HepG2 (cell line): ENCODE data around the gene PSMC2. TPM values are rescaled to one million over a fixed set of nuclear protein-coding genes. Genes with fewer than 3 reads are reported as not detected.
A peak's percentile ranks its signal among the peaks of the same experiment; 100 is the strongest.

Experiments
- AGO1 ChIP-seq: fragments of 200-400 bp; formaldehyde crosslinking; IDR thresholded peaks from 2 replicates; pipeline ENCODE4 v1.6.1; 2017; ENCODE audit warnings: mild to moderate bottlenecking, low read depth, low read length, moderate library complexity; ENCODE audit not compliant: poor library complexity, severe bottlenecking
- HES4 ChIP-seq: sonication (generic); formaldehyde crosslinking; IDR thresholded peaks from 2 replicates; pipeline ENCODE4 v1.9.0; 2021; ENCODE audit warnings: mild to moderate bottlenecking, missing genetic modification reagents, borderline replicate concordance
- HNRNPH1 ChIP-seq: fragments of 200-400 bp; formaldehyde crosslinking; optimal IDR thresholded peaks from 2 replicates; pipeline ENCODE3; 2017; ENCODE audit warnings: mild to moderate bottlenecking, low read depth, low read length
- JUNB ChIP-seq: sonication (generic); formaldehyde crosslinking; IDR thresholded peaks from 2 replicates; pipeline ENCODE4 v1.8.0; 2022; ENCODE audit warnings: missing genetic modification reagents, mild to moderate bottlenecking, borderline replicate concordance
- JUND ChIP-seq: sonication (generic); formaldehyde crosslinking; IDR thresholded peaks from 2 replicates; pipeline ENCODE4 v1.8.0; 2022; ENCODE audit warnings: mild to moderate bottlenecking, missing genetic modification reagents
- KLF12 ChIP-seq: sonication (generic); formaldehyde crosslinking; IDR thresholded peaks from 2 replicates; pipeline ENCODE4 v1.4.0; 2020; ENCODE audit warnings: missing genetic modification reagents, borderline replicate concordance
- TARDBP ChIP-seq: sonication (generic); formaldehyde crosslinking; IDR thresholded peaks from 2 replicates; pipeline ENCODE4 v1.8.0; 2022; ENCODE audit warnings: mild to moderate bottlenecking, missing genetic modification reagents
- TCF7 ChIP-seq: sonication (generic); IDR thresholded peaks from 2 replicates; pipeline ENCODE4 v1.6.1; 2016; ENCODE audit warnings: antibody characterized with exemption, low read depth
- TRIM24 ChIP-seq: sonication (generic); formaldehyde crosslinking; IDR thresholded peaks from 2 replicates; pipeline ENCODE4 v1.8.0; 2022; ENCODE audit warnings: mild to moderate bottlenecking, missing genetic modification reagents
- ZNF205 ChIP-seq: IDR thresholded peaks from 2 replicates; pipeline ENCODE4 v1.6.1; 2018; ENCODE audit warnings: missing biosample characterization, missing genetic modification reagents
- ZNF703 ChIP-seq: sonication (generic); formaldehyde crosslinking; IDR thresholded peaks from 2 replicates; pipeline ENCODE4 v1.5.1; 2020; ENCODE audit warnings: missing genetic modification reagents, mild to moderate bottlenecking, moderate library complexity, borderline replicate concordance
- polyA plus RNA-seq, 8 experiments: library from polyadenylated mRNA; depleted of rRNA in 3 of 8; stranded (reverse) in 7 of 8; unstranded in 1 of 8; fragments of >200 nt; fragmentation: Illumina TruSeq in 4 of 8; extraction: Trizol in 4 of 8; gene quantifications; 2 replicates each; pipeline versions ENCODE4 v1.2.1 to v1.2.3, GENCODE V29; 2011 to 2016; ENCODE audit warnings: low read depth in 4 of 8, missing spikeins in 1 of 8, mixed read lengths in 1 of 8; ENCODE audit not compliant: insufficient read depth in 1 of 8
- total RNA-seq, 5 experiments: library from RNA; depleted of rRNA; stranded (reverse); fragments of >200 nt; fragmentation: Illumina TruSeq; extraction: Trizol; gene quantifications; 2 replicates each; pipeline ENCODE4 v1.2.3, GENCODE V29; 2016; ENCODE audit warnings: low read depth in 1 of 5
- TF ChIP-seq, protein P1 (sequence below): sonication (generic); formaldehyde crosslinking; IDR thresholded peaks from 2 replicates; pipeline ENCODE4 v1.4.0; 2020; ENCODE audit warnings: missing genetic modification reagents
- TF ChIP-seq, protein P2 (sequence below): IDR thresholded peaks from 2 replicates; pipeline ENCODE4 v1.6.1; 2016; ENCODE audit warnings: mild to moderate bottlenecking, missing biosample characterization, missing genetic modification reagents
- TF ChIP-seq, protein P3 (sequence below): sonication (generic); formaldehyde crosslinking; IDR thresholded peaks from 2 replicates; pipeline ENCODE4 v1.4.0; 2020; ENCODE audit warnings: low read depth, mild to moderate bottlenecking, missing genetic modification reagents
- TF ChIP-seq, protein P4 (sequence below): sonication (generic); formaldehyde crosslinking; IDR thresholded peaks from 2 replicates; pipeline ENCODE4 v1.5.0; 2020; ENCODE audit warnings: mild to moderate bottlenecking, missing genetic modification reagents
- TF ChIP-seq, protein P5 (sequence below): sonication (generic); formaldehyde crosslinking; IDR thresholded peaks from 2 replicates; pipeline ENCODE4 v1.4.0; 2020; ENCODE audit warnings: missing genetic modification reagents, mild to moderate bottlenecking, borderline replicate concordance

The PSMC2 gene
- total and polyA plus RNA-seq, 2 of the 13 experiments (the other 11 are each of a cell fraction or from before 2014, with no cell fraction given) = 89.9 to 181 TPM

DNA sequence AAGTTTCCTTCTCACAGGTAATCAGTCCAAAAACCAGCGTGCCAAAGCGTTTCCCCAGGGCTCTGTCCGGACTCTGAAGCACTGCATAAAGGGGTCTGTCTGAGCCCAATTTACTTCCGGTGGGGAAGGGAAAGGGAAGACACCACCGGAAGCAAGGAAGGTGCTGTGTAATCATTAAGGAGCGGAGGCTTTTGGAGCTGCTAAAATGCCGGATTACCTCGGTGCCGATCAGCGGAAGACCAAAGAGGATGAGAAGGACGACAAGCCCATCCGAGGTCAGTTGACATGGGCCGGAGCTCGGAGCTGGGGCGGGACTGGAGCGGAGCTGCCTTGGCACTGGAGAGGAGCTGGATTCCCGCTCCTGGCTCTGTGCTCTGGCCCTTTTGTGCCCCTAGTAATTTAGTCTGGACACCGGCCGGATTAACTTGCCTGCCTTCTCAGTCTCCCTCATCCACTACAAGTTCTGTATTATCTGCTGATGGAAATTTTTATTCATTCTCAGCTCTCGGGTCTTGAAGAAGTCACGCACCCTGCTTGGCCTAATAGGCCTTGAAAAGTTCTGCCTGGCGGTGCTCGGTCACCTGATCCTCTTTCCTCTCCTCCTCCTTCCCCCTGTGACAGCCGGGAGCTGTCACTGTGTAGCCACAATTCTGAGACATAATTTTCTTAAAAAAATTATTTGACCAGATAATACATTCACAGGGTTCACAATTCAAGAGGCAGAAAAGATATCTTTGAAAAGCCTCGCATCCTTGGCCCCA is at the start of gene PSMC2 (continued):
- TF ChIP-seq, protein P1, sequence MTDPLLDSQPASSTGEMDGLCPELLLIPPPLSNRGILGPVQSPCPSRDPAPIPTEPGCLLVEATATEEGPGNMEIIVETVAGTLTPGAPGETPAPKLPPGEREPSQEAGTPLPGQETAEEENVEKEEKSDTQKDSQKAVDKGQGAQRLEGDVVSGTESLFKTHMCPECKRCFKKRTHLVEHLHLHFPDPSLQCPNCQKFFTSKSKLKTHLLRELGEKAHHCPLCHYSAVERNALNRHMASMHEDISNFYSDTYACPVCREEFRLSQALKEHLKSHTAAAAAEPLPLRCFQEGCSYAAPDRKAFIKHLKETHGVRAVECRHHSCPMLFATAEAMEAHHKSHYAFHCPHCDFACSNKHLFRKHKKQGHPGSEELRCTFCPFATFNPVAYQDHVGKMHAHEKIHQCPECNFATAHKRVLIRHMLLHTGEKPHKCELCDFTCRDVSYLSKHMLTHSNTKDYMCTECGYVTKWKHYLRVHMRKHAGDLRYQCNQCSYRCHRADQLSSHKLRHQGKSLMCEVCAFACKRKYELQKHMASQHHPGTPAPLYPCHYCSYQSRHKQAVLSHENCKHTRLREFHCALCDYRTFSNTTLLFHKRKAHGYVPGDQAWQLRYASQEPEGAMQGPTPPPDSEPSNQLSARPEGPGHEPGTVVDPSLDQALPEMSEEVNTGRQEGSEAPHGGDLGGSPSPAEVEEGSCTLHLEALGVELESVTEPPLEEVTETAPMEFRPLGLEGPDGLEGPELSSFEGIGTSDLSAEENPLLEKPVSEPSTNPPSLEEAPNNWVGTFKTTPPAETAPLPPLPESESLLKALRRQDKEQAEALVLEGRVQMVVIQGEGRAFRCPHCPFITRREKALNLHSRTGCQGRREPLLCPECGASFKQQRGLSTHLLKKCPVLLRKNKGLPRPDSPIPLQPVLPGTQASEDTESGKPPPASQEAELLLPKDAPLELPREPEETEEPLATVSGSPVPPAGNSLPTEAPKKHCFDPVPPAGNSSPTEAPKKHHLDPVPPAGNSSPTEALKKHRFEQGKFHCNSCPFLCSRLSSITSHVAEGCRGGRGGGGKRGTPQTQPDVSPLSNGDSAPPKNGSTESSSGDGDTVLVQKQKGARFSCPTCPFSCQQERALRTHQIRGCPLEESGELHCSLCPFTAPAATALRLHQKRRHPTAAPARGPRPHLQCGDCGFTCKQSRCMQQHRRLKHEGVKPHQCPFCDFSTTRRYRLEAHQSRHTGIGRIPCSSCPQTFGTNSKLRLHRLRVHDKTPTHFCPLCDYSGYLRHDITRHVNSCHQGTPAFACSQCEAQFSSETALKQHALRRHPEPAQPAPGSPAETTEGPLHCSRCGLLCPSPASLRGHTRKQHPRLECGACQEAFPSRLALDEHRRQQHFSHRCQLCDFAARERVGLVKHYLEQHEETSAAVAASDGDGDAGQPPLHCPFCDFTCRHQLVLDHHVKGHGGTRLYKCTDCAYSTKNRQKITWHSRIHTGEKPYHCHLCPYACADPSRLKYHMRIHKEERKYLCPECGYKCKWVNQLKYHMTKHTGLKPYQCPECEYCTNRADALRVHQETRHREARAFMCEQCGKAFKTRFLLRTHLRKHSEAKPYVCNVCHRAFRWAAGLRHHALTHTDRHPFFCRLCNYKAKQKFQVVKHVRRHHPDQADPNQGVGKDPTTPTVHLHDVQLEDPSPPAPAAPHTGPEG (CRISPR knock-in tag) = peak; percentile 43; the same call in 1 of the 2 replicates
- TF ChIP-seq, protein P2, sequence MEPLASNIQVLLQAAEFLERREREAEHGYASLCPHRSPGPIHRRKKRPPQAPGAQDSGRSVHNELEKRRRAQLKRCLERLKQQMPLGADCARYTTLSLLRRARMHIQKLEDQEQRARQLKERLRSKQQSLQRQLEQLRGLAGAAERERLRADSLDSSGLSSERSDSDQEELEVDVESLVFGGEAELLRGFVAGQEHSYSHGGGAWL (CRISPR knock-in tag) = peak; percentile 66
- TF ChIP-seq, protein P3, sequence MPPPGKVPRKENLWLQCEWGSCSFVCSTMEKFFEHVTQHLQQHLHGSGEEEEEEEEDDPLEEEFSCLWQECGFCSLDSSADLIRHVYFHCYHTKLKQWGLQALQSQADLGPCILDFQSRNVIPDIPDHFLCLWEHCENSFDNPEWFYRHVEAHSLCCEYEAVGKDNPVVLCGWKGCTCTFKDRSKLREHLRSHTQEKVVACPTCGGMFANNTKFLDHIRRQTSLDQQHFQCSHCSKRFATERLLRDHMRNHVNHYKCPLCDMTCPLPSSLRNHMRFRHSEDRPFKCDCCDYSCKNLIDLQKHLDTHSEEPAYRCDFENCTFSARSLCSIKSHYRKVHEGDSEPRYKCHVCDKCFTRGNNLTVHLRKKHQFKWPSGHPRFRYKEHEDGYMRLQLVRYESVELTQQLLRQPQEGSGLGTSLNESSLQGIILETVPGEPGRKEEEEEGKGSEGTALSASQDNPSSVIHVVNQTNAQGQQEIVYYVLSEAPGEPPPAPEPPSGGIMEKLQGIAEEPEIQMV (CRISPR knock-in tag) = no peak
- TF ChIP-seq ZNF703 (CRISPR knock-in tag) (no peak), TARDBP (CRISPR knock-in tag) (no peak), HNRNPH1 (no peak), TCF7 (no peak), KLF12 (CRISPR knock-in tag) (no peak), JUND (CRISPR knock-in tag) (no peak), ZNF205 (peak; percentile 61; the same call in 1 of the 2 replicates), HES4 (CRISPR knock-in tag) (peak; percentile 47; the same call in 1 of the 2 replicates), TRIM24 (CRISPR knock-in tag) (no peak), JUNB (CRISPR knock-in tag) (no peak), AGO1 (no peak)
- TF ChIP-seq, protein P4, sequence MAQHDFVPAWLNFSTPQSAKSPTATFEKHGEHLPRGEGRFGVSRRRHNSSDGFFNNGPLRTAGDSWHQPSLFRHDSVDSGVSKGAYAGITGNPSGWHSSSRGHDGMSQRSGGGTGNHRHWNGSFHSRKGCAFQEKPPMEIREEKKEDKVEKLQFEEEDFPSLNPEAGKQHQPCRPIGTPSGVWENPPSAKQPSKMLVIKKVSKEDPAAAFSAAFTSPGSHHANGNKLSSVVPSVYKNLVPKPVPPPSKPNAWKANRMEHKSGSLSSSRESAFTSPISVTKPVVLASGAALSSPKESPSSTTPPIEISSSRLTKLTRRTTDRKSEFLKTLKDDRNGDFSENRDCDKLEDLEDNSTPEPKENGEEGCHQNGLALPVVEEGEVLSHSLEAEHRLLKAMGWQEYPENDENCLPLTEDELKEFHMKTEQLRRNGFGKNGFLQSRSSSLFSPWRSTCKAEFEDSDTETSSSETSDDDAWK (CRISPR knock-in tag) = no peak
- TF ChIP-seq, protein P5, sequence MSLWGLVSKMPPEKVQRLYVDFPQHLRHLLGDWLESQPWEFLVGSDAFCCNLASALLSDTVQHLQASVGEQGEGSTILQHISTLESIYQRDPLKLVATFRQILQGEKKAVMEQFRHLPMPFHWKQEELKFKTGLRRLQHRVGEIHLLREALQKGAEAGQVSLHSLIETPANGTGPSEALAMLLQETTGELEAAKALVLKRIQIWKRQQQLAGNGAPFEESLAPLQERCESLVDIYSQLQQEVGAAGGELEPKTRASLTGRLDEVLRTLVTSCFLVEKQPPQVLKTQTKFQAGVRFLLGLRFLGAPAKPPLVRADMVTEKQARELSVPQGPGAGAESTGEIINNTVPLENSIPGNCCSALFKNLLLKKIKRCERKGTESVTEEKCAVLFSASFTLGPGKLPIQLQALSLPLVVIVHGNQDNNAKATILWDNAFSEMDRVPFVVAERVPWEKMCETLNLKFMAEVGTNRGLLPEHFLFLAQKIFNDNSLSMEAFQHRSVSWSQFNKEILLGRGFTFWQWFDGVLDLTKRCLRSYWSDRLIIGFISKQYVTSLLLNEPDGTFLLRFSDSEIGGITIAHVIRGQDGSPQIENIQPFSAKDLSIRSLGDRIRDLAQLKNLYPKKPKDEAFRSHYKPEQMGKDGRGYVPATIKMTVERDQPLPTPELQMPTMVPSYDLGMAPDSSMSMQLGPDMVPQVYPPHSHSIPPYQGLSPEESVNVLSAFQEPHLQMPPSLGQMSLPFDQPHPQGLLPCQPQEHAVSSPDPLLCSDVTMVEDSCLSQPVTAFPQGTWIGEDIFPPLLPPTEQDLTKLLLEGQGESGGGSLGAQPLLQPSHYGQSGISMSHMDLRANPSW (CRISPR knock-in tag) = no peak
